HepG2 (cell line): Measurements from ENCODE around the gene SMPD3.

ENCODE experiments used
- CBFB ChIP-seq: sonication (generic); formaldehyde crosslinking; IDR thresholded peaks from 2 replicates; pipeline ENCODE4 v1.4.0; 2020; ENCODE audit warnings: missing genetic modification reagents
- CTCF ChIP-seq: sonication (generic); formaldehyde crosslinking; IDR thresholded peaks from 2 replicates; pipeline ENCODE4 v1.5.0; 2020; ENCODE audit warnings: mild to moderate bottlenecking, missing genetic modification reagents, moderate library complexity
- MAZ ChIP-seq, 2 experiments: sonication (generic) in 1 of 2; formaldehyde crosslinking in 1 of 2; IDR thresholded peaks; 2 replicates each; pipeline versions ENCODE4 v1.5.0 to v1.6.1; 2012 to 2020; ENCODE audit warnings: low read depth in 2 of 2, mild to moderate bottlenecking in 2 of 2, borderline replicate concordance in 1 of 2, improper control_type of control experiment in 1 of 2, low read length in 1 of 2, missing genetic modification reagents in 1 of 2, moderate library complexity in 1 of 2
- SOX6 ChIP-seq, 2 experiments: fragments of 450-650 bp in 1 of 2; sonication (generic) in 1 of 2; formaldehyde crosslinking in 1 of 2; IDR thresholded peaks; 2 replicates each; pipeline versions ENCODE4 v1.4.0 to v1.6.1; 2017 to 2020; ENCODE audit warnings: antibody characterized with exemption in 1 of 2, mild to moderate bottlenecking in 1 of 2, missing genetic modification reagents in 1 of 2
- YY1 ChIP-seq: IDR thresholded peaks from 2 replicates; pipeline ENCODE4 v1.6.1; 2011; ENCODE audit warnings: low read length, low read depth, moderate library complexity, mild to moderate bottlenecking; ENCODE audit not compliant: insufficient read depth, insufficient replicate concordance
- ZNF235 ChIP-seq: sonication (generic); formaldehyde crosslinking; IDR thresholded peaks from 2 replicates; pipeline ENCODE4 v1.8.1; 2023; ENCODE audit warnings: mild to moderate bottlenecking, missing genetic modification reagents, borderline replicate concordance
- ZNF335 ChIP-seq: sonication (generic); formaldehyde crosslinking; IDR thresholded peaks from 2 replicates; pipeline ENCODE4 v1.4.0; 2020; ENCODE audit warnings: missing genetic modification reagents
- ZNF549 ChIP-seq: sonication (generic); formaldehyde crosslinking; IDR thresholded peaks from 2 replicates; pipeline ENCODE4 v1.5.0; 2020; ENCODE audit warnings: missing genetic modification reagents
- ZNF784 ChIP-seq: sonication (generic); formaldehyde crosslinking; IDR thresholded peaks from 2 replicates; pipeline ENCODE4 v1.5.1; 2020; ENCODE audit warnings: missing genetic modification reagents, mild to moderate bottlenecking, borderline replicate concordance

GRCh38 chr16:68372381-68372720 is 76.0 kb downstream of the SMPD3 start:
- no peak for TF ChIP-seq CTCF (CRISPR knock-in tag)
- TF ChIP-seq SOX6 (IDR thresholded peaks at IDR 0.05), result no peak
- no peak for TF ChIP-seq SOX6 (CRISPR knock-in tag; IDR thresholded peaks at IDR 0.05)
- TF ChIP-seq YY1, result no peak
- TF ChIP-seq ZNF784, result no peak
- no peak for TF ChIP-seq CBFB (CRISPR knock-in tag)
- TF ChIP-seq MAZ (IDR thresholded peaks at IDR 0.05; ENCODE audit: borderline replicate concordance, low read depth, low read length), result no peak
- no peak for TF ChIP-seq MAZ (CRISPR knock-in tag; IDR thresholded peaks at IDR 0.05; ENCODE audit: low read depth)
- TF ChIP-seq ZNF549, result no peak
- no peak for TF ChIP-seq ZNF235
- no peak for TF ChIP-seq ZNF335 (CRISPR knock-in tag)
